Mesothelial cell of epicardium (in vitro differentiated cells): ENCODE results near the gene FXYD7. TPM values are rescaled to one million over a fixed set of nuclear protein-coding genes. Genes with fewer than 3 reads are reported as not detected.
"Not testable (repeated sequence)": the region's sequence is repeated elsewhere in the genome, so short reads cannot be mapped to it uniquely, and the experiment has no call there.

Experiments used
- DNase-seq, 2 experiments: peaks; one replicate each; pipeline ENCODE4 v3.0.0; 2021; ENCODE audit warnings: low spot score in 2 of 2; ENCODE audit not compliant: unreplicated experiment in 2 of 2
- H3K27ac Mint-ChIP-seq: 2 replicates; pipeline ENCODE4 v1.8.0; 2021; ENCODE audit warnings: mixed read lengths
- H3K27me3 Mint-ChIP-seq: 2 replicates; pipeline ENCODE4 v1.8.0; 2021; ENCODE audit warnings: low read depth, mixed read lengths
- H3K36me3 Mint-ChIP-seq: 2 replicates; pipeline ENCODE4 v1.8.0; 2021; ENCODE audit warnings: mixed read lengths
- H3K4me1 Mint-ChIP-seq: 2 replicates; pipeline ENCODE4 v1.8.0; 2021; ENCODE audit warnings: mixed read lengths
- H3K4me3 Mint-ChIP-seq: 2 replicates; pipeline ENCODE4 v1.8.0; 2021; ENCODE audit warnings: mild to moderate bottlenecking, moderate library complexity, mixed read lengths
- H3K9me3 Mint-ChIP-seq: 2 replicates; pipeline ENCODE4 v1.8.0; 2021; ENCODE audit warnings: mixed read lengths
- CTCF ChIP-seq: fragments of 200-600 bp; sonication (generic); IDR thresholded peaks from one replicate; pipeline ENCODE4 v1.5.0; 2021; ENCODE audit warnings: antibody characterized with exemption; ENCODE audit not compliant: unreplicated experiment
- total RNA-seq: library from RNA; stranded (reverse); gene quantifications from 3 replicates; pipeline ENCODE4 v1.2.1, GENCODE V29; 2021

FXYD7 gene
- total RNA-seq, 1 donor from 2014 or later = 1.3 TPM

GRCh38 chr19:35194012-35194984, 51.2 kb downstream of the FXYD7 start:
- no peak overlapping the region for H3K27ac Mint-ChIP-seq
- peaks cover 8% of the 10 kb centered on the region for H3K9me3 Mint-ChIP-seq
- H3K4me3 Mint-ChIP-seq = no peak overlapping the region
- H3K36me3 Mint-ChIP-seq = no peaks in the 10 kb centered on the region
- H3K27me3 Mint-ChIP-seq = peaks cover 20% of the 10 kb centered on the region
- TF ChIP-seq CTCF = no peak
- no peak for DNase-seq
- no peaks in the 10 kb centered on the region for H3K4me1 Mint-ChIP-seq

GRCh38 chr19:35195830-35196229, 52.8 kb downstream of the FXYD7 start:
- H3K27ac Mint-ChIP-seq = no peak overlapping the region
- DNase-seq = no peak
- H3K9me3 Mint-ChIP-seq = peaks cover 8% of the 10 kb centered on the region
- H3K4me1 Mint-ChIP-seq = no peaks in the 10 kb centered on the region
- no peak for TF ChIP-seq CTCF
- peaks cover 23% of the 10 kb centered on the region for H3K27me3 Mint-ChIP-seq
- no peak overlapping the region for H3K4me3 Mint-ChIP-seq
- H3K36me3 Mint-ChIP-seq = no peaks in the 10 kb centered on the region

GRCh38 chr19:35196861-35197260, 53.8 kb downstream of the FXYD7 start:
- not testable (repeated sequence) for H3K9me3 Mint-ChIP-seq, H3K4me3 Mint-ChIP-seq, H3K4me1 Mint-ChIP-seq, H3K36me3 Mint-ChIP-seq, H3K27ac Mint-ChIP-seq, DNase-seq
- H3K27me3 Mint-ChIP-seq = peaks cover 19% of the 10 kb centered on the region

GRCh38 chr19:35199481-35199880, 56.4 kb downstream of the FXYD7 start:
- peaks cover 17% of the 10 kb centered on the region for H3K27me3 Mint-ChIP-seq
- DNase-seq = no peak
- H3K4me1 Mint-ChIP-seq = no peaks in the 10 kb centered on the region
- H3K4me3 Mint-ChIP-seq = no peak overlapping the region
- H3K36me3 Mint-ChIP-seq = no peaks in the 10 kb centered on the region
- no peaks in the 10 kb centered on the region for H3K9me3 Mint-ChIP-seq
- no peak overlapping the region for H3K27ac Mint-ChIP-seq
- no peak for TF ChIP-seq CTCF

GRCh38 chr19:35202722-35203688, 60.0 kb downstream of the FXYD7 start:
- DNase-seq = no peak
- no peaks in the 10 kb centered on the region for H3K9me3 Mint-ChIP-seq
- no peak for TF ChIP-seq CTCF
- H3K27ac Mint-ChIP-seq = no peak overlapping the region
- H3K4me3 Mint-ChIP-seq = no peak overlapping the region
- no peaks in the 10 kb centered on the region for H3K4me1 Mint-ChIP-seq
- peaks cover 14% of the 10 kb centered on the region for H3K27me3 Mint-ChIP-seq
- no peaks in the 10 kb centered on the region for H3K36me3 Mint-ChIP-seq

Other genes with a start within 250 kb of the FXYD7 start
- 4.7 to 5.8 TPM (median 4.8 TPM) in 3 replicates for gene ZNF30, start 216.4 kb upstream of the FXYD7 start, total RNA-seq
- 9.2 to 9.6 TPM (median 9.3 TPM) in 3 replicates for gene ZNF792, start 179.0 kb upstream of the FXYD7 start, total RNA-seq
- gene GRAMD1A, start 142.9 kb upstream of the FXYD7 start, total RNA-seq = 123 to 130 TPM (median 129 TPM) in 3 replicates
- 2.2 to 2.8 TPM (median 2.7 TPM) in 3 replicates for gene SCN1B, start 112.8 kb upstream of the FXYD7 start, total RNA-seq
- gene HPN, start 101.5 kb upstream of the FXYD7 start, total RNA-seq = 20.3 to 22.9 TPM (median 21.3 TPM) in 3 replicates
- gene FXYD3, start 27.4 kb upstream of the FXYD7 start, total RNA-seq = 5.5 to 8.3 TPM (median 6.6 TPM) in 3 replicates
- 1.1 to 2.0 TPM (median 1.4 TPM) in 3 replicates for gene LGI4, start 8.2 kb upstream of the FXYD7 start, total RNA-seq
- 2.8 to 4.3 TPM (median 3.6 TPM) in 3 replicates for gene FXYD1, start 4.4 kb upstream of the FXYD7 start, total RNA-seq
- gene FXYD5, start 11.5 kb downstream of the FXYD7 start, total RNA-seq = 23.1 to 27.0 TPM (median 24.7 TPM) in 3 replicates
- not detected in 3 replicates for gene FAM187B, start 85.5 kb downstream of the FXYD7 start, total RNA-seq
- 48.9 to 54.7 TPM (median 51.9 TPM) in 3 replicates for gene LSR, start 105.7 kb downstream of the FXYD7 start, total RNA-seq
- 135 to 154 TPM (median 137 TPM) in 3 replicates for gene USF2, start 125.7 kb downstream of the FXYD7 start, total RNA-seq
- gene HAMP, start 139.3 kb downstream of the FXYD7 start, total RNA-seq = 1.2 to 1.6 TPM (median 1.4 TPM) in 3 replicates
- gene MAG, start 148.9 kb downstream of the FXYD7 start, total RNA-seq = 19.2 to 26.1 TPM (median 22.7 TPM) in 3 replicates
- 54.6 to 59.9 TPM (median 56.3 TPM) in 3 replicates for gene CD22, start 185.9 kb downstream of the FXYD7 start, total RNA-seq
- 0.96 to 1.3 TPM (median 1.2 TPM) in 3 replicates for gene FFAR1, start 204.6 kb downstream of the FXYD7 start, total RNA-seq
- 0.27 to 0.31 TPM in 2 of 3 replicates, not detected in the other for gene FFAR3, start 215.2 kb downstream of the FXYD7 start, total RNA-seq
- gene GPR42, start 227.8 kb downstream of the FXYD7 start, total RNA-seq = not detected in 3 replicates